Stomach smooth muscle (tissue), 2 donors: ENCODE measurements around the gene GABBR2.

Source experiments
- H3K27ac ChIP-seq: one replicate; pipeline ENCODE4 v1.7.0; 2013; ENCODE audit warnings: mild to moderate bottlenecking, low read length, inconsistent platforms
- H3K27me3 ChIP-seq, 2 donors: one replicate each; pipeline ENCODE4 v1.7.0; 2013; ENCODE audit warnings: low read length in 2 of 2; ENCODE audit not compliant: insufficient read depth in 2 of 2, control insufficient read depth in 1 of 2
- H3K36me3 ChIP-seq, 2 donors: one replicate each; pipeline ENCODE4 v1.7.0; 2013; ENCODE audit warnings: low read length in 2 of 2; ENCODE audit not compliant: control insufficient read depth in 2 of 2, insufficient read depth in 2 of 2
- H3K4me1 ChIP-seq: one replicate; pipeline ENCODE4 v1.7.0; 2013; ENCODE audit warnings: low read length; ENCODE audit not compliant: control insufficient read depth, insufficient read depth
- H3K4me3 ChIP-seq, 2 donors: one replicate each; pipeline ENCODE4 v1.7.0; 2013; ENCODE audit warnings: low read length in 2 of 2
- H3K9ac ChIP-seq, 2 donors: one replicate each; pipeline ENCODE4 v1.7.0; 2013; ENCODE audit warnings: low read length in 2 of 2, mild to moderate bottlenecking in 1 of 2
- H3K9me3 ChIP-seq, 2 donors: one replicate each; pipeline ENCODE4 v1.7.0; 2013; ENCODE audit warnings: low read length in 2 of 2; ENCODE audit not compliant: control insufficient read depth in 2 of 2
- donor health status: healthy.
- donor health status: Pancreatic carcinoma.

GABBR2 gene

DNA sequence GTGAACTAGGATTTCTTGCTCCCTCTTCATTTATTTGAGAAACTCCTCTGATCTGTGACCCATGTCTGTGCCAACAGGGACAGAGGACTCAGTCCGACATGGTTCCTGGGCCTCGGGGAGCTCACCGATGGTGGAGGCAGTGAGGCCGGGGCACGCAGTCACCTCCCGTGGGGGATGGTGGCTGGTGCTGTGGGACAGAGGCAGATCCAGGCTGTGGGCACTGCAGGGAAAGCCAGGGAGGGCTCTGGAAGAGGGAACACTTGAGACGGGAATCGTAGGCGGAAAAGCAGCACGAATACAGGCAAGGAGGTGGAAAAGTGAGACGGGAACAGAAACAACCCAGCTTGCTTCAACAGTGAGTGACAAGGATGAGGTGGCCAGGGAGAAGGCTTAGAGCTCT lies 127.8 kb downstream of the GABBR2 start:
- Histone ChIP-seq H3K9me3 (peaks cover 4 to 5% of the 10 kb centered on the region in 2 donors), H3K9ac (no peak overlapping the region), H3K4me1 (no peaks in the 10 kb centered on the region), H3K27ac (no peak overlapping the region), H3K4me3 (no peak overlapping the region), H3K27me3 (peaks cover 6 to 8% of the 10 kb centered on the region in 2 donors), H3K36me3 (no peaks in the 10 kb centered on the region)

DNA sequence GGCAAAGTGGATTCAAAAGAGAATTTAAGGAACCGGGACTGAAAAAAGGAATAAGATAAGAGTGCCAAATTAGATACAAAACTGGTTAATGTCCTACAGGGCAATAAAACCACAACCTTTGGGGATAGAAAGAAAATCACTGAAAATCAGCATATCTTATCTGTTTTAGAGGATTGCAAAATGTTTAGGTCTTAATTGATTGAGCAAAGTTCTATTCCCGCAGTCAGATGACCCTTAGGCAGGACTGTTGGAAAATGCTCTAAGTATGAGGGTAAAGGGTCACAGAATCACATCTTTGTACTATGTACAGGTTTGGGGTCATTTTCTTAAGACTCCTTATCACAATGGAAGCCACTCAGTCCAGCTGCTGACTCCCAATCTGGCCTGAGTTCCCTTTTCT lies 129.0 kb downstream of the GABBR2 start:
- Histone ChIP-seq H3K4me3 (no peak overlapping the region), H3K4me1 (no peaks in the 10 kb centered on the region), H3K27me3 (peaks cover 2 to 8% of the 10 kb centered on the region in 2 donors), H3K27ac (no peak overlapping the region), H3K36me3 (no peaks in the 10 kb centered on the region), H3K9ac (no peak overlapping the region), H3K9me3 (peaks cover 4 to 5% of the 10 kb centered on the region in 2 donors)

DNA sequence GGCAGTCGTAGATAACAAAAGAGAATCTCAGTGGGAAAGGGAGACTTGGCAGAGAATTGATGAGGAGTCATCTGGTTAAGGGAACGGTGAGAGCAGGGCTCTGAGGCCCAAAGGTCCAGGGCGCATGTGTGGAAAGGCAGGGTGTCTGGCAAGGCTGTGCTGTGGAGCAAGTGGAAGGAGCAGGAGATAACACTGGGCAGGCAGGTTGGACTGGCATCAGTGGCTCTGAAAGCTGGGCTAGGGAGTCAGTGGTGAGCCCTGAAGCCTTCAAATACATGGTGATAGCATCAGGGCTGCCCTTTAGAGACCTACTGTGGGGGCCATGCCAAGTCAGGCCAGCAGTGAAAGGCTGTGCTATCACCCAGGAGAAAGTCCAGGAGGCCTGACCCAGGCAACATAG lies 131.3 kb downstream of the GABBR2 start:
- no peak overlapping the region for H3K27ac ChIP-seq
- peaks cover 0 to 8% of the 10 kb centered on the region in 2 donors for H3K27me3 ChIP-seq
- H3K9ac ChIP-seq, result no peak overlapping the region
- no peak overlapping the region for H3K4me3 ChIP-seq
- H3K9me3 ChIP-seq, result peaks cover 4 to 5% of the 10 kb centered on the region in 2 donors
- H3K36me3 ChIP-seq, result no peaks in the 10 kb centered on the region
- no peaks in the 10 kb centered on the region for H3K4me1 ChIP-seq

DNA sequence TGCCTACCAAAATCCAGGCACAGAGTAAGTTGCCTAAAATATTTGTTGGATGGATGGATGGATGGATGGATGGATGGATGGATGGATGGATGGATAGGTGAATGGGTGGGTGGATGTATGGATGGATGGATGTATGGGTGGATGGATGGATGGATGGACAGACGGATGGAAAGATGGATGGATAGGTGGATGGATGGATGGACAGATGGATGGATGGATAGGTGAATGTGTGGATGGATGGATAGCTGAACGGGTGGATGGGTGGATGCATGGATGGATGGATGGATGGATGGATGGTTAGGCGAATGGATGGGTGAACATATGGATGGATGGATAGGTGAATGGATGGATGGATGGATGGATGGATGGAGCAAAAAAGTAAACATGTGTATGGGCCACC lies 131.9 kb downstream of the GABBR2 start:
- Histone ChIP-seq H3K27me3 (peaks cover 0 to 11% of the 10 kb centered on the region in 2 donors), H3K9ac (no peak overlapping the region), H3K36me3 (no peaks in the 10 kb centered on the region), H3K4me3 (no peak overlapping the region), H3K9me3 (no peaks in the 10 kb centered on the region), H3K27ac (no peak overlapping the region), H3K4me1 (no peaks in the 10 kb centered on the region)

DNA sequence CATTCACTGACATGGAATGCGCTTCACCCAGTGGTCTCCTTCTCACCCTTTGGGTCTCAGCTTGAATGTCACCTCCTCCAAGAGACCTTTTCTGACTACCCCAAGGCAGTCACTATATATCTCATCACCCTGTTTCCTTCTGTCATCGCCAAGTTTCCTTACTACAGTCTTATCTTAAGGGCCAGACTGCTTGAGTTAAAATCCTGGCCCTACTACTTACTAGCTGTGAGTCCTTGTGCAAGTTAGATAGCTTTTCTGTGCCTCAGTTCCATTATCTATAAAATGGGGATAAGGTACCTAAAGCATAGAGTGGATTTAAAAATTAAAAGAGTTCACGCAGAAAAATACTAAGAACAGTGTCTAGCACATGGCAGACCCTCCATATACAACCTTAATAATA lies 132.4 kb downstream of the GABBR2 start:
- Histone ChIP-seq H3K27me3 (peaks cover 0 to 11% of the 10 kb centered on the region in 2 donors), H3K4me1 (no peaks in the 10 kb centered on the region), H3K4me3 (no peak overlapping the region), H3K9me3 (no peaks in the 10 kb centered on the region), H3K9ac (no peak overlapping the region), H3K27ac (no peak overlapping the region), H3K36me3 (no peaks in the 10 kb centered on the region)

DNA sequence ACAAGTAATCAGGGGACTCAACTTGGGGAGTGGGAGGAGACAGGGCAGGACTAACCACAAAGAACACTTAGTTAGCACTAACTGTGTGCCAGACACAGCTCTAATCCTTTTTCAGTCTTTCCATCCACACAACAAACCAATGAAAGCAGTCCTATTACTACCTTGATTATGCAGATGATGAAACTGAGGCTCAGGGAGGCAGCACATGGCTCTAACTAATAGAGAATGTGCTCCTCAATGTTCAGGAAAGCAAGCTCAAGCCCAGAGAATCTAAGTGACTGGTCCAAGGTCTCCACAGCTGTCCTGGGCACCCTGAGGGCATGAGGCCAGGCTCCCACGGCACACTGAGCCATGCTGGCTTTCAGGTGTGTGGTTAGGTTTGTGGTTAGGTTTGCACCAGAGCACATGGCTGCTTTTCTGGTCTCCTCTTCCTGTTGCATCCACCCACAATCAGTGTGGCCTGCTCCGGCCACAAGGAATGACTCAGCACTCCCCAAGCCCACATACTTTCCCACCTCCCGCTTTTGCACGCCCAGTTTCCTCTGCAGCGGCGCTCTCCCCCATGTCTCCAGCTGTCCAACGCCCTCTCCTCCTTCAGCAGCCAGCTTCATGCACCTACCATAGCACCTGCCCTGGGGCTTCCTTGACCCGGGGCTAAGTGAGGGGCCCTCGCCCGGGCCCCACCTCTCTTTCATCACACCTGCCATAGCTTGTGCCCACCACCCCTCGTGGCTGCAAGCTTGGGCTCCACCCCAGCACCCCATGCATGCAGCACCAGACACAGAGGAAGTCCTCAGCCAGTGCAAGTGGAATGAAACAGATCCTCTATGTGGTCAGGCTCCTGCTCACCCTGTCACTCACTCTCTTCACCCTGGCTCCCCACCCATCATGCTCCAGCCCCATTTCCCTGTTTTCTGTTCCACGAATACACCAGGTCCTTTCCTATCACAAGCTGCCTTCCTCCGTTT lies 133.1 kb downstream of the GABBR2 start:
- no peaks in the 10 kb centered on the region for H3K9me3 ChIP-seq
- no peaks in the 10 kb centered on the region for H3K36me3 ChIP-seq
- H3K27ac ChIP-seq, result no peak overlapping the region
- no peaks in the 10 kb centered on the region for H3K4me1 ChIP-seq
- H3K4me3 ChIP-seq, result no peak overlapping the region
- peaks cover 0 to 11% of the 10 kb centered on the region in 2 donors for H3K27me3 ChIP-seq
- H3K9ac ChIP-seq, result no peak overlapping the region

GRCh38 chr9:98573749-98574278 lies 134.9 kb downstream of the GABBR2 start:
- H3K9me3 ChIP-seq, result no peaks in the 10 kb centered on the region
- H3K4me3 ChIP-seq, result no peak overlapping the region
- no peak overlapping the region for H3K27ac ChIP-seq
- no peak overlapping the region for H3K9ac ChIP-seq
- no peaks in the 10 kb centered on the region for H3K4me1 ChIP-seq
- H3K27me3 ChIP-seq, result peaks cover 0 to 11% of the 10 kb centered on the region in 2 donors
- no peaks in the 10 kb centered on the region for H3K36me3 ChIP-seq

GRCh38 chr9:98572796-98573195 lies 135.9 kb downstream of the GABBR2 start:
- Histone ChIP-seq H3K4me1 (no peaks in the 10 kb centered on the region), H3K27ac (no peak overlapping the region), H3K4me3 (no peak overlapping the region), H3K27me3 (peaks cover 0 to 11% of the 10 kb centered on the region in 2 donors), H3K9me3 (no peaks in the 10 kb centered on the region), H3K9ac (no peak overlapping the region), H3K36me3 (no peaks in the 10 kb centered on the region)

DNA sequence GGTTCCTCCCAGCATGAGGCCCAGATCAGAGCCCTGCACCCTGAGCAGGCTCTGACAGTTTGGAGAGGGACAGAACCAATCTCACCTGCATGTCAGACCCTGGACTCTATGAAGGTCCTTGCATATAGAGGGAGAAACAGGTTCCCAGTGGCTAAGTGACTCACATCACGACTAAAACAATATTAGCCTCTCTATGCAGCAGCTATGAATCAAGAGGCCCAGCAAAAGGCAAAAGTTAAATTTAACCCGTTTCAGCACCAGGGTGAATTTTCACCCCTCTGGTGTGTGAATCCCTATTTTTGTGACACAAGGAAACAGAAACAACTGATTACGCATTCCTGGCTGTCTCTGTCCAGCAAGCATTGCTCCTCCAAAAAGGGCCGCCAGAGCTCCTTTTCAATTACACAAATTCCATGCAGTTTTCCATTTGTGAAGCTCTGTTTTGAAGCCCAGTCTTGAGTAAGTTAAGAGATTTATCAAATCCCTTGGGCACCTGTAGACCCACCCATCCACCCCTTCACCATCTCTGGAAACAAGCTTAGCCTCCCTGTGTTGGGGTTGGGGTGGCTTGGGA lies 136.6 kb downstream of the GABBR2 start:
- no peaks in the 10 kb centered on the region for H3K9me3 ChIP-seq

GRCh38 chr9:98571643-98572042 lies 137.1 kb downstream of the GABBR2 start:
- Histone ChIP-seq H3K4me1 (no peaks in the 10 kb centered on the region), H3K9ac (no peak overlapping the region), H3K36me3 (no peaks in the 10 kb centered on the region), H3K27me3 (peaks cover 0 to 8% of the 10 kb centered on the region in 2 donors), H3K4me3 (no peak overlapping the region), H3K27ac (no peak overlapping the region), H3K9me3 (no peaks in the 10 kb centered on the region)

More for the DNA sequence above, 136.6 kb downstream of the GABBR2 start:
- Histone ChIP-seq H3K36me3 (no peaks in the 10 kb centered on the region), H3K27ac (no peak overlapping the region), H3K4me3 (no peak overlapping the region), H3K4me1 (no peaks in the 10 kb centered on the region), H3K27me3 (peaks cover 0 to 8% of the 10 kb centered on the region in 2 donors), H3K9ac (no peak overlapping the region)
